RWPE2 (cell line): ENCODE data around the gene APLP1.
"Not testable (repeated sequence)": the region's sequence is repeated elsewhere in the genome, so short reads cannot be mapped to it uniquely, and the experiment has no call there.

ENCODE experiments used
- ATAC-seq: fragments of 200-7000 bp; cut with Tn5 transposase; 3 replicates; pipeline ENCODE4 v1.9.1; 2021; ENCODE audit warnings: low read depth
- DNase-seq: peaks from one replicate; pipeline ENCODE4 v3.0.0-alpha.2; 2020; ENCODE audit warnings: low spot score
- H3K27ac ChIP-seq: fragments of 450-650 bp; 2 replicates; pipeline ENCODE4 v1.5.1; 2017; ENCODE audit warnings: mild to moderate bottlenecking; ENCODE audit not compliant: poor library complexity, severe bottlenecking
- H3K27me3 ChIP-seq: fragments of 250-450 bp; sonication (Bioruptor Pico); 2 replicates; pipeline ENCODE4 v1.5.1; 2021; ENCODE audit warnings: mild to moderate bottlenecking, moderate library complexity; ENCODE audit not compliant: insufficient read depth, poor library complexity, severe bottlenecking
- H3K36me3 ChIP-seq: fragments of 250-450 bp; sonication (Bioruptor Pico); 2 replicates; pipeline ENCODE4 v1.5.1; 2020; ENCODE audit warnings: low read depth, mild to moderate bottlenecking, moderate library complexity
- H3K4me1 ChIP-seq: fragments of 250-450 bp; sonication (Bioruptor Pico); 2 replicates; pipeline ENCODE4 v1.5.1; 2021; ENCODE audit warnings: mild to moderate bottlenecking, moderate library complexity; ENCODE audit not compliant: insufficient read depth, poor library complexity, severe bottlenecking
- H3K4me3 ChIP-seq: fragments of 250-450 bp; sonication (Bioruptor Pico); 2 replicates; pipeline ENCODE4 v1.5.1; 2021; ENCODE audit warnings: mild to moderate bottlenecking, moderate library complexity; ENCODE audit not compliant: severe bottlenecking
- H3K9me3 ChIP-seq: fragments of 250-450 bp; sonication (Bioruptor Pico); 2 replicates; pipeline ENCODE4 v1.5.1; 2021; ENCODE audit warnings: mild to moderate bottlenecking, moderate library complexity; ENCODE audit not compliant: severe bottlenecking
- TF ChIP-seq, protein P1 (sequence below): fragments of 450-650 bp; IDR thresholded peaks from one replicate; pipeline ENCODE4 v1.5.1; 2017; ENCODE audit warnings: mild to moderate bottlenecking, moderate library complexity; ENCODE audit not compliant: poor library complexity, severe bottlenecking

Gene APLP1

DNA sequence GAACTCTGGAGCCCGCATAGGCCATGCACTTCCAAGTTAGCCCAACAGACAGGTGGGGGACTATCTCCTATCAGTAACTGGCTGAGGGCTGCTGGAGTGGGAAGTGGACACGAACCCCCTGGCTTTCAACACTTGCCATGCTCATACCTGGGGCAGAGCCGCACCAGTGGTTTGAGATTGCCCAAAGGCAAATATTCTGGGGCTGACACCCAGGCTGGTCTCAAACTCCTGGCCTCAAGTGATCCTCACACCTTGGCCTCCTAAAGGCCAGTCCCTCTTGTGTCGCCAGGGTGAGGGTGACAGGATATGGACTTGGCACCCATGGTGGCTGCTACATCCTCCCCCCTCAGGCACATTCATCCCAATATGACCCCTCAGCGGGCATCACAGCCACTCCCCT lies 18.8 kb downstream of the APLP1 start:
- no peak for DNase-seq
- no peaks in the 10 kb centered on the region for H3K9me3 ChIP-seq
- H3K4me3 ChIP-seq = no peak overlapping the region
- no peak for ATAC-seq
- no peaks in the 10 kb centered on the region for H3K27me3 ChIP-seq
- H3K27ac ChIP-seq = no peak overlapping the region
- H3K36me3 ChIP-seq = peaks cover 43% of the 10 kb centered on the region
- no peaks in the 10 kb centered on the region for H3K4me1 ChIP-seq
- TF ChIP-seq, protein P1, sequence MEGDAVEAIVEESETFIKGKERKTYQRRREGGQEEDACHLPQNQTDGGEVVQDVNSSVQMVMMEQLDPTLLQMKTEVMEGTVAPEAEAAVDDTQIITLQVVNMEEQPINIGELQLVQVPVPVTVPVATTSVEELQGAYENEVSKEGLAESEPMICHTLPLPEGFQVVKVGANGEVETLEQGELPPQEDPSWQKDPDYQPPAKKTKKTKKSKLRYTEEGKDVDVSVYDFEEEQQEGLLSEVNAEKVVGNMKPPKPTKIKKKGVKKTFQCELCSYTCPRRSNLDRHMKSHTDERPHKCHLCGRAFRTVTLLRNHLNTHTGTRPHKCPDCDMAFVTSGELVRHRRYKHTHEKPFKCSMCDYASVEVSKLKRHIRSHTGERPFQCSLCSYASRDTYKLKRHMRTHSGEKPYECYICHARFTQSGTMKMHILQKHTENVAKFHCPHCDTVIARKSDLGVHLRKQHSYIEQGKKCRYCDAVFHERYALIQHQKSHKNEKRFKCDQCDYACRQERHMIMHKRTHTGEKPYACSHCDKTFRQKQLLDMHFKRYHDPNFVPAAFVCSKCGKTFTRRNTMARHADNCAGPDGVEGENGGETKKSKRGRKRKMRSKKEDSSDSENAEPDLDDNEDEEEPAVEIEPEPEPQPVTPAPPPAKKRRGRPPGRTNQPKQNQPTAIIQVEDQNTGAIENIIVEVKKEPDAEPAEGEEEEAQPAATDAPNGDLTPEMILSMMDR = no peak

DNA sequence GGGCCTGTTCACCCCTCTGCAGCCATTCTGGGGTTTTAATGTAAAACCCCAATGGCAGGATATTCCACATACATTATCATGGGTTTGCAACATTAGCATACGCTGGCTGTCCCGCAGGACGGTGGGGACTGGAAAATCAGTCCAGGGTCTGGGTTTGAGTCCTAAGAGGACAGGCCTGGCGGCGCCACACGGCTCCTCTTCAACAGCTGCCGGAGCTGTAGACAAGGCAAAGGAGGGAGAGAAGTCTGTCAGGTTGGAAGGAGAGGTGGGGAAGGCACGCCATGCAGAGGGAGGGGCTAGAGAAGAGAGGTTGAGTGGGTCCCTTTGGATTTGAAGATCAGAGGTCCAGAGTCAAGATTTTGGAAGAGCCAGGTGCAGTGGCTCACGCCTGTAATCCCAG lies 20.0 kb downstream of the APLP1 start:
- ATAC-seq (no peak), DNase-seq (no peak)
- TF ChIP-seq, protein P1 = no peak
- H3K9me3 ChIP-seq = no peaks in the 10 kb centered on the region
- no peaks in the 10 kb centered on the region for H3K4me1 ChIP-seq
- no peak overlapping the region for H3K4me3 ChIP-seq
- H3K27ac ChIP-seq = no peak overlapping the region
- peaks cover 54% of the 10 kb centered on the region for H3K36me3 ChIP-seq
- H3K27me3 ChIP-seq = no peaks in the 10 kb centered on the region

DNA sequence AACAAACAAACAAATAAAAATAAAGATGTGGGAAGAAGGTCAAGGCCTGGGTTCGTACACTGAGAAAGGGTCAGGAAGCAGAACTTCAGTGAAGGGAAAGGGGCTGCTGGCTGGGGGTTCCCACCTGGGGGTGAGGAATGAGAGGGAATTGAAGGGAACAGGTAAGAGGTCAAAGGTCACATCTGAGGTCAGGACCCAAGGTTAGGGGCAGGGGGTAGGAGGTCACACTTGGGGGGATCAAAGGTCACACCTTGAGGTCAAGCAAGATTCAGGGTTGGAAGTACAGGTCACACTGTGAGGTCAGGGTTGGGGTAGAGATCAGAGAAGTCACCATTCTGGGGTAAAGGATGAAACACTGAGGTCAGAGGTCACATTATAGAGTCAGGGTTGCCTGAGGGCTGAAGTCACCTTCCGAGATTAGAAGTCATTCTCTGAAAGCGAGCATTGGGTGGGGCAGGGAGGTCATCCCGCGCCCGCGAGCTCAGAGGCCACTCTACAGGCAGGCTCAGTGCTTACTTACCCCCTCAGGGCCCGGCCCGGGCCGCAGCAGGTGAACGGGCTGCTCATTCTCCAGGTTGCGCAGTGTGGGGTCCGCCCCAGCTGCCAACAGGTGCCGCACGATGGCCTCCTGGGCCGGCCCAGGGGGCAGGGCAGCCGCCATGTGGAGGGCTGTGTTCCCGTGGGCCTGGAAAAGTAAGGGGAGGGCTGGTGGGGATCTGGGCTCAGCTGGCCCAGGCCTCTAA lies 21.2 kb downstream of the APLP1 start:
- Histone ChIP-seq H3K36me3 (peaks cover 65% of the 10 kb centered on the region), H3K9me3 (no peaks in the 10 kb centered on the region), H3K27me3 (no peaks in the 10 kb centered on the region), H3K4me3 (no peak overlapping the region), H3K4me1 (no peaks in the 10 kb centered on the region), H3K27ac (no peak overlapping the region)
- no peak for DNase-seq
- TF ChIP-seq, protein P1 = no peak
- ATAC-seq = no peak

DNA sequence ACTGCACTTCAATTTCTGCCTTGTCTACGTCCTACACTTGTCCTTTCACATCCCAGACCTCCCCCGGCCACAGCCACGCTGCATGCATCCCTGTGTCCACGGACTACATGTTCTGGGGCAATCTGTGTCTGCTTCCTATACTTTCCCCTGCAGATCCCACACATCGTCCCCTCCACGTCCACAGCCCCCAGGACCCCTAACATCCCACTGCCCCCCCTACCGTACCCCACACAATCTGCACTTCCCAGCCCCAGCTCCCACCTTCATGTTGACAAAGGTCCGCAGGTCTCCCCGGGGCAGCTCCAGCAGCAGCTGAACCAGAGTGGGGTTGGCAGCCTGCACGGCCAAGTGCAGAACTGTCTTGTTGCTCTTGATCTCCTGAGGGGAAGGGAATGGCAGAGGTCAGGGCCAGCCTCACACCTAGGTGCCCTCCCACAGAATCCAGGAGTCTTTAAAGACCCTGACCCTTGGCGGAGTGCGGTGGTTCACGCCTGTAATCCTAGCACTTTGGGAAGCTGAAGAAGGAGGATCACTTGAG lies 21.8 kb downstream of the APLP1 start:
- Histone ChIP-seq H3K27me3 (no peaks in the 10 kb centered on the region), H3K36me3 (peaks cover 71% of the 10 kb centered on the region)

DNA sequence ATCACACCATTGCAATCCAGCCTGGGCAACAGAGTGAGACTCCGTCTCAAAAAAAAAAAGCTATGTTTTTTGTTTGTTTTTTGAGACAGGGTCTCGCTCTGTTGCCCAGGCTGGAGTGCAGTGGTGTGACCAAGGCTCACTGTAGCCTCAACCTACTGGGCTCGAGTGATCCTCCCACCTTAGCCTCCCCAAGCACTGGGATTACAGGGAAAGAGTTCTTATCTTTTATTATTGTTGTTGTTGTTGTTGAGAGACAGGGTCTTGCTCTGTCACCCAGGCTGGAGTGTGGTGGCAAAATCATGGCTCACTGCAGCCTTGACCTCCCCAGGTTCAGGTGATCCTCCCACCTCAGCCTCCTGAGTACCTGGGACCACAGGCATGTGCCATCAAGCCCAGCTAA lies 23.4 kb downstream of the APLP1 start:
- H3K4me3 ChIP-seq, ATAC-seq, H3K27ac ChIP-seq, H3K4me1 ChIP-seq, H3K27me3 ChIP-seq, H3K9me3 ChIP-seq, DNase-seq: not testable (repeated sequence)
- peaks cover 85% of the 10 kb centered on the region for H3K36me3 ChIP-seq

More for the DNA sequence above, 21.8 kb downstream of the APLP1 start:
- ATAC-seq = no peak
- H3K27ac ChIP-seq = no peak overlapping the region
- no peaks in the 10 kb centered on the region for H3K9me3 ChIP-seq
- no peaks in the 10 kb centered on the region for H3K4me1 ChIP-seq
- TF ChIP-seq, protein P1 = no peak
- DNase-seq = no peak
- H3K4me3 ChIP-seq = no peak overlapping the region
